GM10266 (cell line): ENCODE results near the gene ROS1.

Experiments
- DNase-seq: peaks from one replicate; pipeline ENCODE4 v3.0.0; 2012; ENCODE audit errors: extremely low spot score
- TF ChIP-seq, protein P1 (sequence below): IDR thresholded peaks from 2 replicates; pipeline ENCODE4 v1.5.1; 2012; ENCODE audit warnings: mild to moderate bottlenecking, low read depth; ENCODE audit not compliant: control insufficient read depth, insufficient read depth; ENCODE audit errors: missing control alignments

Gene ROS1

DNA sequence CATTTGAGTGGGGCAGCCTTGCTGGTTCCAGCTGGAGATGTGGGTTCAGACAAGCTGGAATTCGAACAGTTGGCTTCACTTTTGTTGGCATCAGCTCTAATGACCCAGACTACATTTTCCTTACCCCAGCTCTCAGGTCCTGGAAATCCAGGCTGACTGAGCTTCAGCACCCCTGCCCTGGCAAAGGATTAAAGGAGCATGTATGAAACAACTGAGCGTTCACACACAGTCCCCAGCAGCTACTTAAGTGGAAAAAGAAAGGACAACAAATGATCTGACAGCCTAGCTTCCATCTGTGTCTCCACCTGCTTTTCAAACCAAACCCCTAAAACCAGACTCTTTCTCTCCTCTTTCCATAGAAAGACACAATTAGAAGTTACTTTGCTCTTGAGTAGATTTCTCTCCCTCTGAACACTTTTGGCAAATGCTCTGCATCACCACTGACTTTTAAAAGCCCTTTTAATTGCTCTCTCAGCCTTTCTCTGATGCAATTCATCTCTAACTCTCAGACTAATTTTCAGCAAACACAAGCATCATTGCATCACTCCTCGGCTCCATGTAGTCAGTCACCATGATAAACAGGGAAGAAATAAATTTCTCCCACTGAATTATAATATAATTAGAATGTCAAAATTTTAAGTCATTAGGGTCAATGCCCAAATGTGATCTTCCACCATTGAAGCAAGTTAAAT is 28.1 kb downstream of the ROS1 start:
- TF ChIP-seq, protein P1, sequence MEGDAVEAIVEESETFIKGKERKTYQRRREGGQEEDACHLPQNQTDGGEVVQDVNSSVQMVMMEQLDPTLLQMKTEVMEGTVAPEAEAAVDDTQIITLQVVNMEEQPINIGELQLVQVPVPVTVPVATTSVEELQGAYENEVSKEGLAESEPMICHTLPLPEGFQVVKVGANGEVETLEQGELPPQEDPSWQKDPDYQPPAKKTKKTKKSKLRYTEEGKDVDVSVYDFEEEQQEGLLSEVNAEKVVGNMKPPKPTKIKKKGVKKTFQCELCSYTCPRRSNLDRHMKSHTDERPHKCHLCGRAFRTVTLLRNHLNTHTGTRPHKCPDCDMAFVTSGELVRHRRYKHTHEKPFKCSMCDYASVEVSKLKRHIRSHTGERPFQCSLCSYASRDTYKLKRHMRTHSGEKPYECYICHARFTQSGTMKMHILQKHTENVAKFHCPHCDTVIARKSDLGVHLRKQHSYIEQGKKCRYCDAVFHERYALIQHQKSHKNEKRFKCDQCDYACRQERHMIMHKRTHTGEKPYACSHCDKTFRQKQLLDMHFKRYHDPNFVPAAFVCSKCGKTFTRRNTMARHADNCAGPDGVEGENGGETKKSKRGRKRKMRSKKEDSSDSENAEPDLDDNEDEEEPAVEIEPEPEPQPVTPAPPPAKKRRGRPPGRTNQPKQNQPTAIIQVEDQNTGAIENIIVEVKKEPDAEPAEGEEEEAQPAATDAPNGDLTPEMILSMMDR: no peak
- no peak for DNase-seq

DNA sequence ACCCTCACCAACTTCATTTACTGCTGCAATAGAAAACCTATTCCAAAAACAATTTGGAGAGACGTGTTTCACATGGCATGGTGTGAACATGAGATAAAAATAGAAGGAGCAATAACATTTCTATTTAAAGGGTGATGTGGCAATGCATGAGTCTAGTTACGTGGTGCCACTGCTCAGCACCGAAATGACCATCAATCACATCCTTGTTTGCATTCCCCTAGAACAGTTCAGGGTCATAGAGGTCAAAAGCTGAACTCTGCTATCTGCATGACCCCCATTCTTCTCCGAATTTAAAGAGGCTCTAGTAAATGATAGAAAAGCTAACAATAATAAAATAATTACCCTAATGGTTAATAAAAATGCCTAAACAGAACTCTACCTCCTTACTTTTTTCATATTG is 29.5 kb downstream of the ROS1 start:
- DNase-seq: no peak
- TF ChIP-seq, protein P1: no peak

DNA sequence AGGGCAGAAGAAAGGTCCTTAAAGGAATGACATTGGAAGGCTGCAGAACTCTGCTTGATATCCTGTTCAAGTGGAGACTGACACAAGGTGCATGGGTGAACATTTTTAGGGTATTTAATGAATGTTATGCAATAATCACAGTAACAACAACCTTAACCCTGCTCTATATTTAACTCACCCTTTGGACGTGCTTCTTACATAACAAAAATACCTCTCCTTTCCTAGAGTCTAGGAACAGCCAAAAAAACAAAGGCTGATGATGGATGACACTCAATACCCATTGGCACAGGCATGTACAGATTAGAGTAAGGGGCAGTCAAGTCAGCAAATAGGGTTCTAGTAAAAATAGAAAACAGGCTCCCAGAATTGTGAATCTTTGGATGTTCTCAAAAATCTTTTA is 30.6 kb downstream of the ROS1 start:
- TF ChIP-seq, protein P1: no peak
- DNase-seq: no peak

DNA sequence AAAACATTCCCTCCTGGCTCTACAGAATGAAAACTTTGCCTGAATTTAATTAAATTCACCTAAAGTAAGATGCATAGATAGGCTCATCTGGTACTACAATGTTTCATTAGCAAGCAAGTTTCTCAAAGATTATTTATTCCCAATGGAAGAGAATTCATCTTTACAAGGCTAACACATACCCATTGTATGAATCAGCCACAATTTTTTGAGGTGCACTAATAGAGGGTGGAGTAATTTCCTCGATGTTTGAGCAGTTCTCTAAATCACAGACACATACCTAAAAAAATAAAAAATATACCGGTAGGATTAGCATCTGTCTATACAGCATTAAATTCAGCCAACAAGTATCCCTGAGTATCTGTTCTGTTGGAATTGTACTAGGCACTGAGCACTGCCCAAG is 32.7 kb downstream of the ROS1 start:
- TF ChIP-seq, protein P1: no peak
- no peak for DNase-seq

DNA sequence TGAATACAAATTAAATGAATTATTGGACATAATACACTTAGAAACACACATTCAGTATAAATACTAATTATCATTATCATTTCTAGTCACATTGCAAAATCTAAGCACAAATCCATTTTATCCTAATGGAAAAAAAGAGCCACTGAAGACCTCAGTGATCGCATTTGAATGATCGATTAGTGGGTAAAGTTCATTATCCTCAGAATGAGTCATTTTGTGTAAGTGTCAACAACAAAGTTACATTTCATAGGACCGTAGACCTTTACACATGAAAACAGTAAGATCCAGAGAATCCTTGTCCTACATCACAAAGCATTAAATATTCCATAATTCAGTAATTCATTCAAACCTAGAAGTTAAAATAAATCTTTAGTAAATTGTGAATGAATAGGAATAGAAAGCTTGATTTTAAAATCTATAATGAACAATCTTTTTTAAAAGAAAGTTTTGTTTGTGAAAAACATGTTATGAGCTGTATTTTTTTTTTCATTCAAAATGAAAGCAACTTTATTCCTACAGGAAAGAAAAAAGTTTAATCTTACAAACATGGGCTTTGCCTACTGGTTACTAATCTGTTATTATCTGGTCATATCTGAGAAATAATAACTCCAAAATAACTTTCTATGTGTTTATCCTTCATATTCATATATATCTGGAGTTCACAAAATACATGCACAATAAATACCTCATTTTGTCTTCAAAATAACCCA is 33.7 kb downstream of the ROS1 start:
- TF ChIP-seq, protein P1: no peak
- DNase-seq: no peak

DNA sequence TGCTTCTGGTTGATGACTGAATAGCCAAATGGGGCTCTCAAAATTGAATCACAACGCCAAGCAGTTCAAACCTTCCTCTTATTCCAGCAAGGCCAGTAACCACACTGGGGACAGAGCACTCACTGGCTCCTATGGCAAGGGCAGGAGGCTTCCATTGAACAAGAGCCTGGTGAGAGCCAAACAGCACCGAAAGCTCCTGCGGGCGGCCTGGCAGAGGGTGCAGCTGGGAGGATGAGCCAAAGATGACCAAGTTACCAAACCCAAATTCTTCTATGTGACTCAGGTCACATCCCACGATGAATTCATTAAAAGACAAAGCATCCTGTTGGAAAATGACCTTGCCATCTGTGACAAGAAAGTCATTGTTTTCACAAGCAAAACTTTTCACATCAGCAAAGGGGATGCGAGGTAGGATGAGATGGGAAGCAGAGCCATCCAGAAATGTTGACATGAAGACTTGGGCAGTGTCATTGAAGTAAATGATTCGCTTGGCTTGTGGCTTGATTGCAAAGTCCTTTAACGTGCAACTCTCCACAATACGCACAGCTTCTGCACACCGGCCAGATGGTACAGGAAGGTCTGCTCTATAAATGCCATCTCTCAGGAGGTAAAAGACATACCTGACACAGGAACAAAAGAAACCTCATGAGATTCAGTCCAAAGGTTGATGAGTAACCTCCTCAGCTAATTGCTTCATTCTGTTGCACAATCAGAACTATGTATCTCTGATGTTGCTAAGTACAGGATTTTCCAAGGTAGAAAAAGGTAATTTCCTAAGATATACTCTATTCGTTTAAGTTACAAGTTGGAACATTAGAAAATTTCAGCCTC is 36.3 kb downstream of the ROS1 start:
- TF ChIP-seq, protein P1: no peak
- DNase-seq: no peak
